Activated CD8-positive, alpha-beta T cell treated with anti-CD3 and anti-CD28 coated beads for 36 hours (primary cell): ENCODE results near the gene RBFOX2. TPM values are rescaled to one million over a fixed set of nuclear protein-coding genes. Genes with fewer than 3 reads are reported as not detected.
"Not testable (repeated sequence)": the region's sequence is repeated elsewhere in the genome, so short reads cannot be mapped to it uniquely, and the experiment has no call there.

ENCODE experiments used
- ATAC-seq: fragments of 200-7000 bp; cut with Tn5 transposase; one replicate; pipeline ENCODE4 v1.10.0; 2021; ENCODE audit warnings: mild to moderate bottlenecking, moderate library complexity
- CTCF ChIA-PET: fragments of 350-600 bp; sonication (Branson Sonifier 250); formaldehyde crosslinking; loops from one replicate; lab custom pipeline; 2021; ENCODE audit warnings: antibody characterized with exemption; lab: Charles Lee
- POLR2A ChIA-PET: fragments of 350-600 bp; sonication (Branson Sonifier 250); formaldehyde crosslinking; loops from one replicate; lab custom pipeline; 2021; ENCODE audit warnings: antibody characterized with exemption; lab: Charles Lee
- DNase-seq: peaks from one replicate; pipeline ENCODE4 v3.0.0-alpha.2; 2020
- H3K27ac Mint-ChIP-seq: one replicate; pipeline ENCODE4 v1.8.0; 2021; ENCODE audit warnings: mild to moderate bottlenecking, mixed read lengths
- H3K27me3 Mint-ChIP-seq: one replicate; pipeline ENCODE4 v1.8.0; 2021; ENCODE audit warnings: mixed read lengths
- H3K36me3 Mint-ChIP-seq: one replicate; pipeline ENCODE4 v1.8.0; 2021; ENCODE audit warnings: low read depth, mixed read lengths
- H3K4me1 Mint-ChIP-seq: one replicate; pipeline ENCODE4 v1.8.0; 2021; ENCODE audit warnings: low read depth, mixed read lengths
- H3K4me3 Mint-ChIP-seq: one replicate; pipeline ENCODE4 v1.8.0; 2021; ENCODE audit warnings: mild to moderate bottlenecking, moderate library complexity, mixed read lengths
- H3K9me3 Mint-ChIP-seq: one replicate; pipeline ENCODE4 v1.8.0; 2021; ENCODE audit warnings: mixed read lengths
- intact Hi-C: fragments of 100-400 bp; cut with micrococcal nuclease; formaldehyde crosslinking; loops from one replicate; pipeline ENCODE4 v1.10.0; 2022
- total RNA-seq, 2 experiments: library from RNA; stranded (reverse); gene quantifications; one replicate each; pipeline ENCODE4 v1.2.3, GENCODE V29; 2021
- TF ChIP-seq, protein P1 (sequence below): fragments of 200-600 bp; IDR thresholded peaks from one replicate; pipeline ENCODE4 v1.8.0; 2022; ENCODE audit warnings: antibody characterized with exemption, mild to moderate bottlenecking

RBFOX2 gene
- total RNA-seq, 2 experiments from 2014 or later, result 3.1 to 3.3 TPM

DNA sequence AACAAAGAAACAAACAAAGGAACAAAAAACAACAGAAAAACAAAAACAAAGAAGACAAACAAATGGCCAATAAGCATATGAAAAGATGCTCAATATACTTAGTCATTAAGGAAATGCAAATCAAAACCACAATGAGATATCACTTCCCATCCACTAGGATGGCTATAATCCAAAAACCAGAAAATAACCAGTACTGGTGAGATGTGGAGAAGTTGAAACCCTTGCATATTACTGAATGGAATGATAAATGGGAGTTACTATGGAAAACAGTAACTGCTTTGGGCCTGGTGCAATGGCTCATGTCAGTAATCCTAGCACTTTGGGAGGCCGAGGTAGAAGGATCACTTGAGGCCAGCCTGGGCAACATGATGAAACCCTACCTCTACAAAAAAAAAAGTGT is 44.9 kb upstream of the RBFOX2 start:
- Mint-ChIP-seq H3K27me3 (no peaks in the 10 kb centered on the region), H3K36me3 (no peaks in the 10 kb centered on the region), H3K4me1 (no peaks in the 10 kb centered on the region), H3K9me3 (no peaks in the 10 kb centered on the region), H3K27ac (no peak overlapping the region), H3K4me3 (no peak overlapping the region)
- POLR2A ChIA-PET, result no interaction called here
- CTCF ChIA-PET, result no interaction called here
- DNase-seq (no peak), ATAC-seq (no peak)
- intact Hi-C loops, result no loop called here
- TF ChIP-seq, protein P1, sequence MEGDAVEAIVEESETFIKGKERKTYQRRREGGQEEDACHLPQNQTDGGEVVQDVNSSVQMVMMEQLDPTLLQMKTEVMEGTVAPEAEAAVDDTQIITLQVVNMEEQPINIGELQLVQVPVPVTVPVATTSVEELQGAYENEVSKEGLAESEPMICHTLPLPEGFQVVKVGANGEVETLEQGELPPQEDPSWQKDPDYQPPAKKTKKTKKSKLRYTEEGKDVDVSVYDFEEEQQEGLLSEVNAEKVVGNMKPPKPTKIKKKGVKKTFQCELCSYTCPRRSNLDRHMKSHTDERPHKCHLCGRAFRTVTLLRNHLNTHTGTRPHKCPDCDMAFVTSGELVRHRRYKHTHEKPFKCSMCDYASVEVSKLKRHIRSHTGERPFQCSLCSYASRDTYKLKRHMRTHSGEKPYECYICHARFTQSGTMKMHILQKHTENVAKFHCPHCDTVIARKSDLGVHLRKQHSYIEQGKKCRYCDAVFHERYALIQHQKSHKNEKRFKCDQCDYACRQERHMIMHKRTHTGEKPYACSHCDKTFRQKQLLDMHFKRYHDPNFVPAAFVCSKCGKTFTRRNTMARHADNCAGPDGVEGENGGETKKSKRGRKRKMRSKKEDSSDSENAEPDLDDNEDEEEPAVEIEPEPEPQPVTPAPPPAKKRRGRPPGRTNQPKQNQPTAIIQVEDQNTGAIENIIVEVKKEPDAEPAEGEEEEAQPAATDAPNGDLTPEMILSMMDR, result no peak

DNA sequence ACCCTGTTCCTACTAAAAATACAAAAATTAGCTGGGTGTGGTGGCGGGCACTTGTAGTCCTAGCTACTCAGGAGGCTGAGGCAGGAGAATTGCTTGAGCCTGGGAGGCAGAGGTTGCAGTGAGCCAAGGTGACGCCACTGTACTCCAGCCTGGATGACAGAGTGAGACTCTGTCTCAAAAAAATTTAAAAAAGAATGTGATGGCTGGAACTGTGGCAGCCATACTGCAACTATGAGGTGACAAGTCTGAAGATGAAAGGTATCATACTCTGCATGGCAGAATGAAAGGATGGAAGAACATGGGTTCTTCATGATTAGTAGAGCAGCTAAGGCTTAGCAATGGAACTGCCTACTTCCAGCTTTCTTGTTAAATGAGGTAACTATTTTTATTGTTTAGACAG is 42.0 kb upstream of the RBFOX2 start:
- ChIA-PET POLR2A (interaction anchor here (0.6 kb wide), 1 partner anchor 85 kb away, joined by 3 read pairs; no protein-coding TSS in a partner anchor), CTCF (interaction anchor here (1.1 to 2.0 kb wide), 2 partner anchors 8 to 54 kb away, joined by 3 to 6 read pairs; no protein-coding TSS in a partner anchor)
- H3K27ac Mint-ChIP-seq, H3K9me3 Mint-ChIP-seq, H3K4me1 Mint-ChIP-seq, H3K27me3 Mint-ChIP-seq, ATAC-seq, intact Hi-C loops, DNase-seq, H3K36me3 Mint-ChIP-seq, H3K4me3 Mint-ChIP-seq: not testable (repeated sequence)

DNA sequence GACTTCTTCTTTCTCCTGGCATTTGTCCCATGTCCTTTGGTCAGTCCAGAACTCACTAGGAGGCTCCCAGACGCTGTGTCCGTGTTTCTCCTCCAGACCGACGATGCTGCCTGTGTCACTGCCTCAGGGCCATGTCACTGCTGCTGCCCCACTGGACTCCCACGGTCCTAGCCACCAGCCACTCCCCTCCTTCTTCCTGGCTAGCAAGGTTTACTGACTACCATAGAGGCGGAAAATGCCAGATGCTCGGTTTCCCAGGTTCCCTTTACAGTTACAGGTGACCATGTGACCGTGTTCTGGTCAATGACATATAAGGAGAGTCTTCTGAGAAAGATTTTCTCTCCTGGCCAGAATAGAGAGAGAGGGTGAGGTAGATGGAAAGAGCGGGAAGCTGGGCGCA is 40.7 kb upstream of the RBFOX2 start:
- Mint-ChIP-seq H3K4me1 (peaks cover 8% of the 10 kb centered on the region), H3K9me3 (no peaks in the 10 kb centered on the region), H3K27ac (no peak overlapping the region), H3K27me3 (peaks cover 1% of the 10 kb centered on the region), H3K4me3 (no peak overlapping the region), H3K36me3 (no peaks in the 10 kb centered on the region)
- no peak for DNase-seq
- CTCF ChIA-PET, result interaction anchor here (1.5 kb wide), 1 partner anchor 55 kb away, joined by 5 read pairs; no protein-coding TSS in a partner anchor
- intact Hi-C loops, result no loop called here
- no peak for ATAC-seq
- TF ChIP-seq, protein P1, result no peak
- POLR2A ChIA-PET, result interaction anchor here (0.8 kb wide), 1 partner anchor 147 kb away, joined by 5 read pairs; no protein-coding TSS in a partner anchor

DNA sequence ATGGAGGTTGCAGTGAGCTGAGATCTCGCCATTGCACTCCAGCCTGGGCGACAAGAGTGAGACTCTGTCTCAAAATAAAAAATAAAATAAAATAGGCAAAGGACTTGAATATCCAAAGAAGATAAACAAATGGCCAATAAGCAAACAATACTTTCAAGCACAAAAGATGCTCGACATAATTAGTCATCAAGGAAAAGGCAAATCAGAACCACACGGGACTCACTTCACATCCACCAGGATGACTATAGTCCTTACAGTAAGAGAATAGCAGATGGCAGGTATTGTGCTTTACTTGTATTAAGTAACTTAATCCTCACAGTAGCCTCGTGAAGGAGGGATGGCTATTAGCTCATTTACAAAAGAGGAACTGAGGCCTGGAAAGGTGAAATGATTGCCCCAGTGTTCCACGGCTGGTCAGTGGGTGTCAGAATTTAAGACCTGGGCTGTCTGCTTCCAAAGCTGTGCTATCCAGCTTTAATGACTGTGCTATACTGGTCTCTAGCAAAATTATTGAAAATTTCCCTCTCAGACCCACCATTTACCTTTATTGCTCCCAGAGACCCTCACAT is 40.2 kb upstream of the RBFOX2 start:
- H3K27ac Mint-ChIP-seq, result no peak overlapping the region
- no peak overlapping the region for H3K4me3 Mint-ChIP-seq
- H3K4me1 Mint-ChIP-seq, result peaks cover 8% of the 10 kb centered on the region
- ChIA-PET POLR2A (no interaction called here), CTCF (interaction anchor here (1.2 to 1.5 kb wide), 2 partner anchors 10 to 56 kb away, joined by 5 read pairs; no protein-coding TSS in a partner anchor)
- ATAC-seq (no peak), DNase-seq (no peak)
- TF ChIP-seq, protein P1, result no peak
- H3K9me3 Mint-ChIP-seq, result no peaks in the 10 kb centered on the region
- H3K36me3 Mint-ChIP-seq, result no peaks in the 10 kb centered on the region
- intact Hi-C loops, result no loop called here
- peaks cover 1% of the 10 kb centered on the region for H3K27me3 Mint-ChIP-seq

DNA sequence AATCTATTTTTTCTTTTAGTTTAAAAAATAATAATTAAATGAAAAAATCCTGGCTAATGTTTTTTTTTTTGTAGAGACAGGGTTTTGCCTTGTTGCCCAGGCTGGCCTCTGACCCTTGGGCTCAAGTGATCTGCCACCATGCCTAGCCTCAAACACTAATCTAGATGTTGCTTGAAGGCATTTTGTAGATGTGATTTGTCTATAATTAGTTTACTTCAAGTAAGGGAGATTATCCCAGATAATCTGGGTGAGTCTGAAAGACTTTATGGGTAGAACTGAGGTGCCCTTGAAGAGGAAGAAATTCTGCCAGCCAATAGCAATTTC is 38.6 kb upstream of the RBFOX2 start:
- ChIA-PET CTCF (interaction anchor here (1.0 to 3.7 kb wide), 14 partner anchors 11 to 736 kb away, joined by 3 to 94 read pairs (median 8); no protein-coding TSS in a partner anchor), POLR2A (no interaction called here)
- Mint-ChIP-seq H3K4me3 (no peak overlapping the region), H3K9me3 (no peaks in the 10 kb centered on the region), H3K36me3 (no peaks in the 10 kb centered on the region), H3K4me1 (peaks cover 8% of the 10 kb centered on the region), H3K27me3 (peaks cover 1% of the 10 kb centered on the region), H3K27ac (no peak overlapping the region)
- TF ChIP-seq, protein P1, result no peak
- intact Hi-C loops, result no loop called here
- ATAC-seq (no peak), DNase-seq (no peak)
